Stimulated activated CD4-positive, alpha-beta T cell treated with anti-CD3 and anti-CD28 coated beads, Interleukin-4, amount 100 ng/mL, for 1 hour (primary cell): Measurements from ENCODE around the gene TAOK3.
"Not testable (repeated sequence)": the region's sequence is repeated elsewhere in the genome, so short reads cannot be mapped to it uniquely, and the experiment has no call there.

Experiments used
- DNase-seq: peaks from one replicate; pipeline ENCODE4 v3.0.0-alpha.2; 2020

Gene TAOK3

DNA sequence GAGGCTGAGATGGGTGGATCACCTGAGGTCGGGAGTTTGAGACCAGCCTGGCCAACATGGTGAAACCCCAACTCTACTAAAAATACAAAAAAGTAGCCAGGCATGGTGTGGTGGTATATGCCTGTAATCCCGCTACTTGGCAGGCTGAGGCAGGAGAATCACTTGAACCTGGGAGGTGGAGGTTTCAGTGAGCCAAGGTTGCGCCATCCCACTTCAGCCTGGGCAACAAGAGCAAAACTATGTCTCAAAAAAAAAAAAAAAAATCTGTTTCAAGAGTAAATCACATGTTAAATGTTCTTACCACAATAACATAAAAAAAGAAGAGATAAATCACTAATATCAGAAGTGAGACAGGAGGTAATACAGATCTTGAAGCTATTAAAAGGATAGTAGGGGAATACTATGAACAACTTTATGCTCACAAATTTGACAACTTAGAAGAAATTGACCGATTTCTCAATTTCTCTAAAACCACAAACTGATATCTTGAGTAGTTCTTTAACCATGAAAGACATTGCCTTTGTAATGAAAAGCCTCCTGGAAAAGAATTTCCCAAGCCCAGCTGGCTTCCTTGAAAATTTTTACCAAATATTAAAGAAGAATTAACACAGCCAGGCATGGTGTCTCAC is 37.7 kb downstream of the TAOK3 start:
- no peak for DNase-seq

DNA sequence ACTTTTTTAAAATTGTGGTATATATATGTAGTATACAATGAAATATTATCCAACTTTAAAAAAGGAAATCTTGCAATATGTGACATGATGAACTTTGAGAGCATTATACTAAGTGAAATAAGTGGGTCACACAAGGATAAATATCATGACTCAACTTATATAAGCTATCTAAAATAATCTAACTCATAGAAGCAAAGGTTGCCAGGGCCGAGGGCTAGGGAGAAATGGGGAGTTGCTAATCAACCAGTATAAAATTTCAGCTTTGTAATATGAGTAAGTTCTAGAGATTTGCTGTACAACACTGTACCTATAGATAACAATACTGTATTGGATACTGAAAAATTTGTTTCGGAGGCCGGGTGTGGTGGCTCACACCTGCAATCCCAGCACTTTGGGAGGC is 38.5 kb downstream of the TAOK3 start:
- DNase-seq = no peak

DNA sequence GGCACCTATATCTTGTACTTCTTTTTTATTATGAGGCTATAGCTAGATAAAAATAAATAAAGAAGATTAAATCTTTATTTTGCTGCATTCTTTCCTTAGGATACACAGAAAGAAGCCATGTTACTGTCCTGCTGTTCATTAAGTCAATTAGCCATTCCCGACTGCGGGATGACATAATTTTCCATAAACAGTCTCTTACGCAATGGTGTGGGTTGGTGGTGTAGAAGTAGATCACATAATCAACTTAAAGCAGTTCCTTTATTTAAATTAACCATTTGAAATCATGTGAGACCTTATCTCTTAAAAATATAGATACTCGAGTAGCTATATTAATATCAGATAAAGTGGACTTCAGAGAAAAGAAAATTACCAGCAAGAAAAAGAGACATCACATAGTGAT is 40.2 kb downstream of the TAOK3 start:
- no peak for DNase-seq

DNA sequence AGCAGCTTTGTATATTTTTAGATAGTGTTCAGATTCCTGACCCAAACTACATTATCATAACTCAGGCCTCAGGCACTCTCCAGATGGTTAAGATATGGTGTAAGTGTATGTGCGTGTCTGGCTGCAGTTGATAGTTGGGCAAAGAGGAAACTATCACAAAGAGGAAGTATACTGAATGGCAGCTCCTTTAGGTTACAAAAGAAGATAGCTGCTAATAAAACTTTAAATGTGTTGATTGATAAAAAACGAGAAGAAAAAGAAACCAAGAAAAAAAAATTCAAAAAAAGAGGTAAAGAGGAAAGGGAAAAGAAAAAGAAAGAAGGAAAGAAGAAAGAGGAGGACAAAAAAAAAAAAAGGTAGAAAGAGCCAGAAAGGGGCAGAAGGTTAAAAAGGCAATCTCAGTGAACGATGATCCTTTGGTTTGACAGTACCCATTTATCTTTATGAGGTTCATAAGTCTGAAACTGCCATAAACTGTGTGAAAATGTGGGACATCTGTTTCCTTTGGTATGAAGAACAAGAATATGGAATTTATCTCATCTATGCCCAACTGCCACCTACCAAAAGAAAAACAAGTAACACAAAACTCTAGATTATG is 42.2 kb downstream of the TAOK3 start:
- no peak for DNase-seq

DNA sequence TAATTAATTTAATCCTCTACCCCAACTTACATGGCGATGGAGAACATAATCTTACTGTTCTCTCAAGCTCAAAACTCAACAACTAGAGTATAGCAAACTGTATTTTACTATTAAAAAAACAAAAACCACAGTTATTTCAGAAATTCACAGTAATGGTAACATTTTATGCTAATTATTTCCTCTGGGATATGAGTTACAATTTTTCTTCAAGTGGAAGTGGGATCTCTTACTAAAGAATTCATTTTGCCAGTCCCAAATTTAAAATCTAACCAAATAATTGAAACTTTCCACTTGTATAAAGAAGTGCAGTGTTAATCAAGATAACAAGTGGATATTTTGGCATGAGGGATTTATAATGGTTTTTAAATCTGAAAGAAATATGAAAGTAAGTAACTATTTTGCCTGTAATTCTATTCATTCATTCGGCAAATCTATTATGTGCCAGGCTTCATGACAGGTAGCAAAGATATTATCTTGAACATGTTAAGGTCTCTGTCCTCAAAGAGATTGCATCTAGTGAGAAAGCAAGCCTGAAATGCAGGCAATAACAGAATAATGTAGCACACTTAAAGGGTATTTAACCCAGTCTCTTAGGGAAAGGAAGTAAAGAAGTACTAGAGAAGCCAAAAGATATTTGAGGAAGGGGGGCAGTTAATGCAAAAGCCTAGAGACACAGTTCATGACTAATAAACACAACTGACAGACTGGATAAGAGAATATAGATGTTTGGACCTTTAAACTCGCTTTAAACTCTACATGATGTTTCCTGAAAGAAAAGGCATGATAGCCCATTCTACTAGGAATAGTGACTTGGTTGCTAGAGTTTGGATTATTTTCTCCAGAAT is 44.0 kb downstream of the TAOK3 start:
- DNase-seq = no peak

DNA sequence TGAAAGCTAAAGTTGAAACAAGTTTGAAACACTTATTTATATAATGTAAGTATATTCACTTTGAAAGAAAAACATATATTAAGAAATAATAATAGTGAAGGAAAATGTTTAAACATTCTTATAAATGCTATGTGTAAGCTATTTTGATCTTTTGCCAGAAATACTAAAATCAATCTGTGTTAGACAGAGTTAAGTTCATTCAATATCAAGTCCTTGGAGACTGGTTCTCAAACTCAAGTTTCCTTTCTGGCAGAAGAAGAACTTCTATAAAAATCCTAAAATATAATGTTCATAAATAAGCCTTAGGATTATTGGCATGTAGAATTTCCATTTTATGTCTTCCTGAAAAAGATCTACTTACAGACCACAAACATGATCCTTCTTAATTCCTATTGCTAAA is 45.3 kb downstream of the TAOK3 start:
- no peak for DNase-seq

DNA sequence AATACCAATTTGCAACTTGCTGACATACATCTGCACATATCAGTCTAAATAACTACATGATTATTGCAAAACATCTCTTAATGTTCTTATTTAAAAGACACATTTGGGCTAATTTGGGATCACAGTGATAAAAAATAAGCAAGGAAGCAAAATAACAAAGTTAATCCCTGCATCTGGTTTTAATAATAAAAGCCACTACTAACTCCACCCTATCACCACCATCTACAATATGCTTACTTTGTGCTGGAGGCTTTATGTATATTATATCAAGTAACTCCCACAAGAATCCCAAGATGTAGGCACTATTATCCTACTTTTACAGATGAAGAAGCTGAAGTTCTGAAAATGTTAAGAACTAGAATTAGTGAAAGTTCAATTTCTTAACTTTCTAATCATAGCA is 45.7 kb downstream of the TAOK3 start:
- no peak for DNase-seq

DNA sequence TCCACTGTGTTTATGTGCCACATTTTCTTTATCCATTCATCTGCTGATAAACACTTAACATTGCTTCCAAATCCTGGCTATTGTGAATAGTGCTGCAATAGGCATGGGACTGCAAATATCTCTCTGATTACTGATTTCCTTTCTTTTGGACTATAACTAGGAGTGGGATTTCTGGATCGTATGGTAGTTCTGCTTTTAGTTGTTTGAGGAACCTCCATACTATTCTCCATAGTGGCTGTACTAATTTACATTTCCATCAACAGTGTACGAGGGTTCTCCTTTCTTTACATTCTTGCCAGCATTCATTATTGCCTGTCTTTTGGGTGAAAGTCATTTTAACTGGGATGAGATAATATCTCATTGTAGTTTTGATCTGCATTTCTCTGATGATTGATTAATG is 47.6 kb downstream of the TAOK3 start:
- DNase-seq = no peak

DNA sequence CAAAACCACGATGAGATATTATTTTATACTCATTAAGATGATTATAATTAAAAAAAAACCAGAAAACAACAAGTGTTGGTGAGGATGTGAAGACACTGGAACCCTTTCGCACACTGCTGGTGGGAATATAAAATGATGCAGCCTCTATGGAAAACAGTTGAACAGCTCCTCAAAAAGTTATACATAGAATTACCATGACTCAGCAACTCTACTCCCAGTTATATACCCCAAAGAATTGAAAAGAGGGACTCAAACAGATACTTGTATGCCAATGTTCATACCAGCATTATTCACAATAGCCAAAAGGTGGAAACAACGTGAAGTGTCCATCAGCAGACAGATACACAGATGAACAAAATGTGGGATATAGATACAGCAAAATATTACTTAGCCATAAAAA is 53.1 kb downstream of the TAOK3 start:
- DNase-seq = no peak

DNA sequence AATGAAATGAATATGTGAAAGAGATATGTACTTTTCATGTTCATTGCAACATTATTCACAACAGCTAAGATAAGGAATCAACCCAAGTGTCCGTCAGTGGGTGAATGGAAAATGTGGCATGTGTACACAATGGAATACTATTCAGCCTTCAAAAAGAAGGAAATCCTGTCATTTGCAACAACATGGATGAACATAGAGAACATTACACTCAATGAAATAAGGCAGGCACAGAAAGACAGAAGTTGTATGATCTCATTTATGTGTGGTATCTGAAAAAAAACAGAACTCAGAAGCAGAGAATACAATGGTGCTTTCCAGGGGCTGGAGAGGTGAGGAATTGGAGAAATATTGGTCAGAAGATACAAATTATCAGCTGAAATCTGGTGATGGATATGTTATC is 54.0 kb downstream of the TAOK3 start:
- no peak for DNase-seq

DNA sequence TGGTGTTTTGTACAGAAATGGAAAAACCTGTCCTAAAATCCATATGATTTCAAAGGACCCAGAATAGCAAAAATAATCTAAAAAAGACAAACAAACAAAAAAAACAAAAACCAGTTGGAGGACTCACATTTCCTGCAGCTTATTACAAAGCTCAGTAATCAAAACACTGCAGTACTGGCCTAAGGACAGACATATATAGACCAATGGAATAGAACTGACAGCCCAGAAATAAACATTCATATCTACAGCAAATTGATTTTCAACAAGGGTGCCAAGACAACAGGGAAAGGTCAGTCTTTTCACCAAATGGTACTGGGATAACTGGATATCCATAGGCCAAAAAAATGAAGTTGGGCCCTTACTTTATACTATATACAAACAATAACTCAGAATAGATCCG is 55.0 kb downstream of the TAOK3 start:
- no peak for DNase-seq

DNA sequence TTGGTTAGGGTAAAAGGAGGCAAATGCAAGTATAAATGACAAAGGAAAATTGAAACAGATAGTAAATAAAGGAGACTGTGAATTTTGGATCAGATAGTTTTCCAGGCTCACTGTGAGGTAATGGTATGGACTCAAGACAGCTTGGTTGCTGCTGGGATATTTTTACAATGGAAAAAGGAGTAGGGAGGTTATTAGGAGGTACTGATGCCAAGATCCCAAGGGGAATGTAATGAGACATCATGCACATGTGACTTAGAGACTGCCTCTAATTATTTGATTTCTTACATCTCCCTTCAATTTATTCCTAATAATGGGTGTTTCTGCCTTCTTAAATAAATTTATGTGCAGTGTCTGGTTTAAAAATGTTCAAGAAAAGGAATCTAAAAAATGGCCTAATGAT is 56.9 kb downstream of the TAOK3 start:
- no peak for DNase-seq

DNA sequence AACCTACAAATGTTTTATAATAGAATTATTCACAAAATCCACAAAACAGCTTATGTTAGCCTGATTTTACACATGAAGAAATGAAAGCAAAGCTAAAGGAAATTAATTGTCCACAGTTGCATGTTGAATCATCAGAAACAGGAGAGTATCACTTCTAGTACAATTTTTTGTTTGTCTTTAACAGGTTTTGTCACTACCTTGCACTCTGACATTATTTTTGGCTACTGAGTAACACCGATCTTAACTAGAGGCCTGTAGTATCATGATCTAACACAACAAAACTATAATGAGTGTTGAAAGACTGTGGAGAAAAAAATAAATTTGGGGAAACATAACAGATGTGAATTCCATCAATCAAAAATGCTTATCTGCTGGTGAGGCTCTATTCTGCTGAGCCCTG is 60.1 kb downstream of the TAOK3 start:
- no peak for DNase-seq

DNA sequence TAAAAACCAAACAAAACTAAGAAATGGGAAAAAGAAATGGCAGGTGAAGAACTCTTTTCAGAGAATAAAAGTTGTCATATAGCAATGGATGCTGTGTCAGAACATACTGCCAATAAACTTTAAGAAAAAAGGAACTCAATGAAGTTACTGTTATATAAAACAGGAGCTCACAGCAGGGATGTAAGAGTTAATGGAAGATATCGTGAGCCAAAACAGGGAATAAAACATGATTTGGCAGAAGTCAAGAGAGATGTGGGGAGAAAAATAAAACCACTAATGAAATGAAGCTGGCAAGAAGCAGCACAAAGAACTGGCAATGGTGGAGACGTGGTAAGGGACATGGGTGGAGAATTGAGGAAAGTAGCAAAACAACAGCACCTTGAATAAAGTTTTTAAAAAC is 61.0 kb downstream of the TAOK3 start:
- no peak for DNase-seq

DNA sequence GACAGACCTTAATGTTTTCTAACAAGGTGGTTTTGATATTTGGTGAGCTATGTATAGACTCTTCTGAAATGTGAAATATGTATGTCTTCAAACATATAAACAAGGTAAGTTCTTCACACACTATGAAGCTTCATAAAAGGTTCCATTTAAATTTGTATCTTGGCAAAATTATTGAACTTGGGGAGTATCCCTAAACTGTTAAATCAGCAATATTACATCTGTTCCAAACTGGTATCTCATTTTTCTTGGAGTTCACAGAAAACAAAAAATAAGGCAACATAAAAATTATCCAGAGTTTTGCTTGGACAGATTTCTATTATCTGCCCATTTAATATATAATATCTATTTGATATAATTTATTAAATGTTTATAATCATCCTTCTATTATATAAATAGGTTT is 62.4 kb downstream of the TAOK3 start:
- DNase-seq = no peak

DNA sequence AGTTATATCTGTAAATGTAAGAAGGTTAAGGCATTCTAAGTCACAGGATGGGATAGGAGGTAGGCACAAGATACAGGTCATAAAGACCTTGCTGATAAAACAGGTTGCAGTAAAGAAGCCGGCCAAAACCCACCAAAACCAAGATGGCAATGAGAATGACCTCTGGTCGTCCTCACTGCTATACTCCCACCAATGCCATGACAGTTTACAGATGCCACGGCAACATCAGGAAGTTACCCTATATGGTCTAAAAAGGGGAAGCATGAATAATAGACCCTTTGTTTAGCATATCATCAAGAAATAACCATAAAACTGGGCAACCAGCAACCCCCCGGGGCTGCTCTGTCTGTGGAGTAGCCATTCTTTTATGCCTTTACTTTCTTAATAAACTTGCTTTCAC is 64.7 kb downstream of the TAOK3 start:
- DNase-seq = not testable (repeated sequence)

DNA sequence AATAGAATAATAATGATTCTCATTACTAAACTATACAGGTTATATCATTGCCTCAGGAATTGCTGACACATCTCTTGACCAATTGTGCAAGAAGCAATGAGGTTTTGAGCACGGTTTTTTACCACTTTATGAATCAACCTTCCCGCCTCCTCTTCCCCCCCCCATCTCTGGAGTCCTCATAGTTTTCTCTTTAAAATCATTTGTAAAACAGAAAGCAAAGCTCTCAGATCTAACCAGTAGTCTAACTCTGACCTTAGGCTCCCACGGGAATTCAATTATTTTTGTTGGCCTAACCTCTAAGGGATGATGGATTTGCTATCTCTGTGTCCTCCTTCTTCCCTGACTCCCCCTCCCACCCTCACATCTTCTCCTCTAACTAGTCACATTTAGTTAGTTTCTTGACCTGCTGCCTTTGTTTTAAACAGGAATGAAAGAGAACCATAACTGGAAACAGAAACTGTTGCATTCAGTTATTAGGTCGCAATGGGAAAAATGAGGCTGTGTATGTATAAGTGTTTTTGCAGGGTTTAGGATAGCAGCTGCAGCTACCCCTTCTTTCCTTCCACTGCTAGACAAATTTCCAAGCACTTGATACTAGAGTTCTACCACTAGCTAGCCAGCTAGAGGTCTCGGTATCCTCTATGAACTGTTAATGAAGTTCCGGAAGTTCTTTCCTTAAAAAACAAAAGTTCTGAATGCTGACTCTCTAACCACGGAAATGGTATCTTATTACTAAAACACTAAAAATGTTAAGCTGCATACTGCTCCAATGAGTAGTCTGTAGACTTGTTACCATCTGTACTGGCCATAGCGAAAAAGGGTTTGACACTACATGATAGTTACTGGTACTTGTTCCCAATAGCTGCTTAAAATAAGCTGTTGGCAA is 65.4 kb downstream of the TAOK3 start:
- DNase-seq = peak; percentile 33

DNA sequence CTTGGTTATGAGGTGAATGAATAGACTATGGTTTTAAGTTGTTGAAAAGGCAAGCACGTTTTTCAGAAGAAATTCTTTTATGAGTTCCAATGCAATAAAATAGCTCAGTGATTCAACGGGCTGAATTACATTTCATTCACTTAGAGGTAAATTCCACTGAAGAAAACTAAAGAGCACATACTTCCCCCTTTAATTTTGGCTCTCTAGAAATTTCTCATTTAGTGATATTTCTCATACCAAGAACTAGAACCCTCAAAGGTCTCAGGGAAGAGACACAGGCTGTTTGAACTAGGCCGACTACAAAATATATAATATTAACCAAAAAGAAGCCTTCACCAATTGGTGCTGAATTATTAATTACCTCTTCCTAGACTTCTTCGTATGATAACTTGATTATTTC is 68.6 kb downstream of the TAOK3 start:
- no peak for DNase-seq

DNA sequence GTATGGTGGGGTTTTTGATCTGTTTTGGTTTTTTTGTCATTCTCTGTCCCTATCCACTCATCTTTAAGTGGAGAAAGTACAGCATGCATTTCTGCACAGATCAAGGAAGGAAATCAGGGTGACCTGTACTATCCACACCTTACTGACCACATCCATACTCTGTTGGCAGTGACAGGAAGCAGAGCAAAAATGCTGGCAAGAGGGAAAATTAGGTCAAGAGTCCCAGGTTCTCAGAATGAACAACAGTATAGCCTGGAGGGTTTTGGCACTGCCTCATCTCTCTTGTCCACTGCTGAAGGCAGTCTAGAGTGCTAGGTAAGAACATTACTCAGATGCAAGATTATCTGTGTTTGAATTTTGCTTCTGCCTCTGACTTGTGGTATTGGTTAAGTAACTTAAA is 70.7 kb downstream of the TAOK3 start:
- no peak for DNase-seq

DNA sequence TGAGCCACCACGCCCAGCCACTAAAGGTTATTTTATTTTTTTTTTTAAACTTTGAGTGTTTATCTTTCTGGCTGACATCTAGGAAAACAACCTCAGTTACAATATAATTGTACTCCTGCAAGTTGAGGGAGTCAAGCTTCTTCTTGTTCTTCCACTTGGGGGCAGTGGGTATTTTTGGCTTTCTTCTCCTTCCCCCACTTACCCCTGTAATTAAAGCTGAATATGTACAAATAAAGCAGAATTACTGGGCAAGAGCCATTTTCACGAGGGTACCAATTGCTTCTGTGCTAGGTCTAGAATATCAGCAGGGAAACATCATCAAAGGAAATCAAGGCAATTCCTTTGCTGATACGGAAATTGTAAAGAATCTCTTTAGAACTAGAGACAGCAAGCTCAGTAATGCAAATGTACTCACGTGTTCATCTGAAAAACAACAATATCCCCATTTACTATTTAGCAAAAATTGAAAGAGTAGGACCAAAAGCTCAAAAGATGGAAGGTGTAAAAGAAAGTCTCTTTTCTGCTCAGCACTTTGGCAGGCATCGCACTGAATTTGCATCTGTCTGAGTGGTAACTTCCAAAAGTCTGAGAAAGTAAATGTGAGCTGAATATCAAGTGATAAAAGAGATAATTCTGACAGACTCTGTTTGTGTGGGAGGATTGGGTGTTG is 72.8 kb downstream of the TAOK3 start:
- DNase-seq = no peak

DNA sequence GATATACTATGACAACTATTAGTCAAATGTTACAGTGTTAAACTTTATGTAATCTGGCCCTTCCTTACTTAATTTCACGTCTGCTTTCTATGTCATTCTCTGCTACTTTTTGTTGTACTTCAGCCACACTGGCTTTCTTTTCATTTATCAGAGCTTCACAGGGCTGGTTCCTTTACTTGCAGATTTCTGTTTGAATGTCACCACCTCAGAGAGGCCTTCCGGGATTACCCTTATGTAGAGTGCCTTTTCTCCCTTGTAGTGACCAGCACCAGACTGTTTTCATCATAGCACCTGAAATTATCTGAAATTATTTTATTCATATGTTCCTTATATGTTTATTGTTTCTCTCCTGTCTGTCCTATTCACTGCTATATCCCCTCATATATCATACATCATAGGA is 75.4 kb downstream of the TAOK3 start:
- no peak for DNase-seq

DNA sequence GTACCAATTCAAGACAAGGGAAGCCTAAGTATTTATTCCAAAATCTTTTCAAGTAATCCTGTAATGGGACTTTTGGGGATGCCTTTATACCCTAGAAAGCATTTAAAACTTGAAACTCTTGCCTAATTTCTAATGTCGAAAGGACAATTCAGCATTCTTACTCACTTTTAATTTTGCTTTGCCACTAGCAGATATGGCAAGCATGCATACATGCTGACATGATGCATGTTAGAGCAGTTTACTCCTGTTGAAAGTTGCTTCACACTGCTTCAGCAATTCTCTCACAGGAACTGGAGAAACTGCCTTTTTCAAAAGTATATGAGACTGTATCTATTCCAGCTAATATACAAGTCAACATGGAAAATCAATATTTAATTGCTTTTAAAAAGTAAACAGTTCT is 79.9 kb downstream of the TAOK3 start:
- DNase-seq = no peak

DNA sequence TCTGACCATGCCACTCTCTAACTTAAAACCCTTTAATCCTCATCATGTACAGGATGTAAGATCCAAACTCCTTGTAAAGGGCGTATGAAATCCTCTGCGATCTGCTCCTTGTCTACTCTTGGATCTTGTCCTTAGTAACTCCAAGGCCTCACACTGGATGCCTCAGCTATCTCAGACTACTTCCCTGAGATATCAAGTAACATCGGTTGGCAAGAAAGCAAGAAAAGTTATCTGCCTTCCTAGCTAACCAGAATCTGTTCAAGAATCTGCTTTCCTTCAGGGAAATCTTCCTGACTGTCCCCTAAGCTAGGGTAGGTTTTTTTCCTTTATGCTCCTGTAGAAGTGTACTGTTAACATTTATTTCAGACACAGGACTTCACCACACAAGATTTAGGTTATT is 82.6 kb downstream of the TAOK3 start:
- no peak for DNase-seq
